HepG2 (cell line): ENCODE measurements around the gene GPT2. TPM values are rescaled to one million over a fixed set of nuclear protein-coding genes. Genes with fewer than 3 reads are reported as not detected.
A peak's percentile ranks its signal among the peaks of the same experiment; 100 is the strongest.

ENCODE experiments used
- AKAP8 ChIP-seq: sonication (generic); formaldehyde crosslinking; IDR thresholded peaks from 2 replicates; pipeline ENCODE4 v1.5.1; 2020; ENCODE audit warnings: mild to moderate bottlenecking, missing genetic modification reagents
- ATF7 ChIP-seq, 2 experiments: fragments of 450-650 bp in 1 of 2; sonication (generic) in 1 of 2; formaldehyde crosslinking in 1 of 2; IDR thresholded peaks; 2 replicates each; pipeline versions ENCODE4 v1.4.0 to v1.6.1; 2016 to 2020; ENCODE audit warnings: antibody characterized with exemption in 1 of 2, mild to moderate bottlenecking in 1 of 2, missing genetic modification reagents in 1 of 2
- CC2D1A ChIP-seq: sonication (generic); formaldehyde crosslinking; IDR thresholded peaks from 2 replicates; pipeline ENCODE4 v1.8.1; 2023; ENCODE audit warnings: mild to moderate bottlenecking, missing genetic modification reagents
- CEBPG ChIP-seq: IDR thresholded peaks from 2 replicates; pipeline ENCODE4 v1.6.1; 2016
- ELF1 ChIP-seq: sonication (generic); formaldehyde crosslinking; IDR thresholded peaks from 2 replicates; pipeline ENCODE4 v1.4.0; 2020; ENCODE audit warnings: missing genetic modification reagents
- JUN ChIP-seq: sonication (generic); formaldehyde crosslinking; IDR thresholded peaks from 2 replicates; pipeline ENCODE4 v1.4.0; 2020; ENCODE audit warnings: mild to moderate bottlenecking, missing genetic modification reagents
- MED13 ChIP-seq: sonication (generic); formaldehyde crosslinking; IDR thresholded peaks from 2 replicates; pipeline ENCODE4 v1.5.0; 2020; ENCODE audit warnings: missing genetic modification reagents
- MEIS2 ChIP-seq: sonication (generic); formaldehyde crosslinking; IDR thresholded peaks from 2 replicates; pipeline ENCODE4 v1.9.0; 2021; ENCODE audit warnings: mild to moderate bottlenecking, missing genetic modification reagents
- PCBP1 ChIP-seq: fragments of 200-400 bp; formaldehyde crosslinking; IDR thresholded peaks from 2 replicates; pipeline ENCODE4 v1.6.1; 2017; ENCODE audit warnings: mild to moderate bottlenecking, low read depth, low read length, borderline replicate concordance
- PRDM4 ChIP-seq: sonication (generic); formaldehyde crosslinking; IDR thresholded peaks from 2 replicates; pipeline ENCODE4 v1.9.0; 2021; ENCODE audit warnings: missing genetic modification reagents, borderline replicate concordance
- SNAI1 ChIP-seq: sonication (generic); formaldehyde crosslinking; IDR thresholded peaks from 2 replicates; pipeline ENCODE4 v1.5.0; 2020; ENCODE audit warnings: mild to moderate bottlenecking, missing genetic modification reagents, borderline replicate concordance
- TBL1XR1 ChIP-seq: fragments of 150-350 bp; IDR thresholded peaks from 2 replicates; pipeline ENCODE4 v1.6.1; 2014; ENCODE audit warnings: borderline replicate concordance, low read length; ENCODE audit not compliant: partially characterized antibody
- TRIM24 ChIP-seq: sonication (generic); formaldehyde crosslinking; IDR thresholded peaks from 2 replicates; pipeline ENCODE4 v1.8.0; 2022; ENCODE audit warnings: mild to moderate bottlenecking, missing genetic modification reagents
- ZBTB21 ChIP-seq: sonication (generic); formaldehyde crosslinking; IDR thresholded peaks from 2 replicates; pipeline ENCODE4 v1.4.0; 2020; ENCODE audit warnings: missing genetic modification reagents
- ZNF256 ChIP-seq: sonication (generic); formaldehyde crosslinking; conservative IDR thresholded peaks from 2 replicates; pipeline ENCODE4 v1.4.0; 2020; ENCODE audit warnings: missing genetic modification reagents
- ZNF263 ChIP-seq: sonication (generic); formaldehyde crosslinking; IDR thresholded peaks from 2 replicates; pipeline ENCODE4 v1.4.0; 2020; ENCODE audit warnings: missing genetic modification reagents
- ZNF510 ChIP-seq: sonication (generic); formaldehyde crosslinking; IDR thresholded peaks from 2 replicates; pipeline ENCODE4 v1.4.0; 2020; ENCODE audit warnings: low read depth, mild to moderate bottlenecking, missing genetic modification reagents
- ZNF644 ChIP-seq: IDR thresholded peaks from 2 replicates; pipeline ENCODE4 v1.6.1; 2016; ENCODE audit warnings: low read depth
- ZNF747 ChIP-seq: sonication (generic); formaldehyde crosslinking; IDR thresholded peaks from 2 replicates; pipeline ENCODE4 v1.8.1; 2023; ENCODE audit warnings: missing genetic modification reagents, mild to moderate bottlenecking, borderline replicate concordance
- polyA plus RNA-seq, 8 experiments: library from polyadenylated mRNA; depleted of rRNA in 3 of 8; stranded (reverse) in 7 of 8; unstranded in 1 of 8; fragments of >200 nt; fragmentation: Illumina TruSeq in 4 of 8; extraction: Trizol in 4 of 8; gene quantifications; 2 replicates each; pipeline versions ENCODE4 v1.2.1 to v1.2.3, GENCODE V29; 2011 to 2016; ENCODE audit warnings: low read depth in 4 of 8, missing spikeins in 1 of 8, mixed read lengths in 1 of 8; ENCODE audit not compliant: insufficient read depth in 1 of 8
- total RNA-seq, 5 experiments: library from RNA; depleted of rRNA; stranded (reverse); fragments of >200 nt; fragmentation: Illumina TruSeq; extraction: Trizol; gene quantifications; 2 replicates each; pipeline ENCODE4 v1.2.3, GENCODE V29; 2016; ENCODE audit warnings: low read depth in 1 of 5
- TF ChIP-seq, protein P1 (sequence below): sonication (generic); formaldehyde crosslinking; IDR thresholded peaks from 2 replicates; pipeline ENCODE4 v1.4.0; 2020; ENCODE audit warnings: mild to moderate bottlenecking, low read depth, missing genetic modification reagents
- TF ChIP-seq, protein P2 (sequence below): sonication (generic); formaldehyde crosslinking; conservative IDR thresholded peaks from 2 replicates; pipeline ENCODE4 v1.8.0; 2022; ENCODE audit warnings: mild to moderate bottlenecking, moderate library complexity, missing genetic modification reagents

Gene GPT2
- total and polyA plus RNA-seq, 2 of the 13 experiments (the other 11 are each of a cell fraction or from before 2014, with no cell fraction given), result 138 to 267 TPM

- TF ChIP-seq, protein P1, sequence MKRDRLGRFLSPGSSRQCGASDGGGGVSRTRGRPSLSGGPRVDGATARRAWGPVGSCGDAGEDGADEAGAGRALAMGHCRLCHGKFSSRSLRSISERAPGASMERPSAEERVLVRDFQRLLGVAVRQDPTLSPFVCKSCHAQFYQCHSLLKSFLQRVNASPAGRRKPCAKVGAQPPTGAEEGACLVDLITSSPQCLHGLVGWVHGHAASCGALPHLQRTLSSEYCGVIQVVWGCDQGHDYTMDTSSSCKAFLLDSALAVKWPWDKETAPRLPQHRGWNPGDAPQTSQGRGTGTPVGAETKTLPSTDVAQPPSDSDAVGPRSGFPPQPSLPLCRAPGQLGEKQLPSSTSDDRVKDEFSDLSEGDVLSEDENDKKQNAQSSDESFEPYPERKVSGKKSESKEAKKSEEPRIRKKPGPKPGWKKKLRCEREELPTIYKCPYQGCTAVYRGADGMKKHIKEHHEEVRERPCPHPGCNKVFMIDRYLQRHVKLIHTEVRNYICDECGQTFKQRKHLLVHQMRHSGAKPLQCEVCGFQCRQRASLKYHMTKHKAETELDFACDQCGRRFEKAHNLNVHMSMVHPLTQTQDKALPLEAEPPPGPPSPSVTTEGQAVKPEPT (CRISPR knock-in tag), result 0 out of 2 replicates have a peak, but pooled peaks have one; percentile 61
- no peak for TF ChIP-seq JUN
- no peak for TF ChIP-seq CC2D1A (CRISPR knock-in tag)
- no peak for TF ChIP-seq ATF7 (IDR thresholded peaks at IDR 0.05)
- no peak for TF ChIP-seq ATF7 (CRISPR knock-in tag; IDR thresholded peaks at IDR 0.05)
- no peak for TF ChIP-seq TRIM24
- TF ChIP-seq ZNF747 (CRISPR knock-in tag), result no peak
- TF ChIP-seq TBL1XR1, result no peak
- TF ChIP-seq ZNF256 (CRISPR knock-in tag), result no peak
- TF ChIP-seq PCBP1, result no peak
- TF ChIP-seq ZNF510 (CRISPR knock-in tag), result peak; percentile 89
- TF ChIP-seq CEBPG (CRISPR knock-in tag), result 0 out of 2 replicates have a peak, but pooled peaks have one; percentile 37
- no peak for TF ChIP-seq MED13 (CRISPR knock-in tag)
- no peak for TF ChIP-seq MEIS2 (CRISPR knock-in tag)
- no peak for TF ChIP-seq SNAI1 (CRISPR knock-in tag)
- TF ChIP-seq ZNF263, result no peak
- TF ChIP-seq PRDM4, result peak; percentile 73; the same call in 1 of the 2 replicates
- TF ChIP-seq, protein P2, sequence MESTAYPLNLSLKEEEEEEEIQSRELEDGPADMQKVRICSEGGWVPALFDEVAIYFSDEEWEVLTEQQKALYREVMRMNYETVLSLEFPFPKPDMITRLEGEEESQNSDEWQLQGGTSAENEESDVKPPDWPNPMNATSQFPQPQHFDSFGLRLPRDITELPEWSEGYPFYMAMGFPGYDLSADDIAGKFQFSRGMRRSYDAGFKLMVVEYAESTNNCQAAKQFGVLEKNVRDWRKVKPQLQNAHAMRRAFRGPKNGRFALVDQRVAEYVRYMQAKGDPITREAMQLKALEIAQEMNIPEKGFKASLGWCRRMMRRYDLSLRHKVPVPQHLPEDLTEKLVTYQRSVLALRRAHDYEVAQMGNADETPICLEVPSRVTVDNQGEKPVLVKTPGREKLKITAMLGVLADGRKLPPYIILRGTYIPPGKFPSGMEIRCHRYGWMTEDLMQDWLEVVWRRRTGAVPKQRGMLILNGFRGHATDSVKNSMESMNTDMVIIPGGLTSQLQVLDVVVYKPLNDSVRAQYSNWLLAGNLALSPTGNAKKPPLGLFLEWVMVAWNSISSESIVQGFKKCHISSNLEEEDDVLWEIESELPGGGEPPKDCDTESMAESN, result 0 out of 2 replicates have a peak, but pooled peaks have one; percentile 28
- TF ChIP-seq ZNF644 (CRISPR knock-in tag), result peak; percentile 56; the same call in 1 of the 2 replicates
- peak; percentile 31; the same call in 1 of the 2 replicates for TF ChIP-seq ELF1 (CRISPR knock-in tag)
- no peak for TF ChIP-seq ZBTB21 (CRISPR knock-in tag)
- no peak for TF ChIP-seq AKAP8 (CRISPR knock-in tag)
Observed at GRCh38 chr16:46853713-46854443, 30.3 kb upstream of the GPT2 start (continued).
